IgD-negative memory B cell (primary cell): ENCODE measurements around the gene MSX1. TPM values are rescaled to one million over a fixed set of nuclear protein-coding genes. Genes with fewer than 3 reads are reported as not detected.
A peak's percentile ranks its signal among the peaks of the same experiment; 100 is the strongest.

Experiments
- H3K27ac Mint-ChIP-seq, 3 donors: one replicate each; pipeline ENCODE4 v1.8.0; 2020 to 2022; ENCODE audit warnings: mild to moderate bottlenecking in 3 of 3, mixed read lengths in 3 of 3, moderate library complexity in 1 of 3
- H3K27me3 Mint-ChIP-seq: one replicate; pipeline ENCODE4 v1.8.0; 2021; ENCODE audit warnings: mixed read lengths
- H3K36me3 Mint-ChIP-seq: one replicate; pipeline ENCODE4 v1.8.0; 2020; ENCODE audit warnings: mild to moderate bottlenecking, mixed read lengths
- H3K4me1 Mint-ChIP-seq, 3 donors: one replicate each; pipeline ENCODE4 v1.8.0; 2020 to 2022; ENCODE audit warnings: mixed read lengths in 3 of 3, mild to moderate bottlenecking in 1 of 3
- H3K4me3 Mint-ChIP-seq, 4 donors: one replicate each; pipeline ENCODE4 v1.8.0; 2020 to 2022; ENCODE audit warnings: mild to moderate bottlenecking in 4 of 4, mixed read lengths in 4 of 4, moderate library complexity in 3 of 4
- H3K9me3 Mint-ChIP-seq, 3 donors: one replicate each; pipeline ENCODE4 v1.8.0; 2020 to 2021; ENCODE audit warnings: mixed read lengths in 3 of 3, mild to moderate bottlenecking in 1 of 3
- polyA plus RNA-seq: library from polyadenylated mRNA; unstranded; fragments of 300-500 nt; fragmentation: Illumina TruSeq; gene quantifications from one replicate; pipeline ENCODE4 v1.2.3, GENCODE V29; 2021

Gene MSX1
- polyA plus RNA-seq, 1 donor from 2014 or later, result 0.18 TPM

DNA sequence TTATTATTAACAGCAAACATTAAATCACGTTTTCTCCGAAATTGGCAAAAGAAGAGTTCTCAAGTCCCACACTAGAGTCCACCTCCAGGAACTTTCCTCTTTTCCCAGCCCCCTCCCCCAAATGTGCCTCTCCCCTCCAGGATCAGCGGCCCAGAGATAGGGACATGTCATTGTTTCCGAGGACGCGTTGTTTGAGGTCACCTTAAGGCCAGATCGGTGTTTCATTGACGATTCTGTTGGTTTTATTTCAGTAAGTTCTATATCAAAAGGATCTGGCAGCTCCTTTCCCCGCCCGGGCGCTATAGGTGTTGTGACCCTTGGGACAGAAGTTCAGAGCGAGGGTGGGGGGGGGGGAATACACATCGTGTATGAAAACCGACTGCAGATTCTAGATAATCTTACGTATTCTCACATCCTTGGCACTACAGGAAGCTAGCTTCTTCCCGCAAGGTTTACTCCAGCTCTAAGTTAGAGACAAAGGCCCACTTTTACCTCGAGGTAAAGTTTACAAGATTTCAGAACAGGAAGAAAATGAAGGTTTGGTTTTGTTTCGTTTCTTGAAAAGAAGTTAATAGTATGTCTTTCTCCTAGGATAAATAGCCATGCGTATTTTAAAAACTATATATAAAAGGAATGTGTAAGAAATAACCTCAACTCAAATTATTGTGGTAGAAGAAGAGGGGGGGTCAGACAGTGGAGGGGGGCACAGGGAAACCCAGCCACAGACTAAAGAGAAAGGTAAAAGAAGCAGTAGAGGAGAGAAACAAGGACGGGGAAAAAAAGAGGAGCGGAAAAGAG lies 739 bp upstream of the MSX1 start:
- Mint-ChIP-seq H3K9me3 (peaks cover 0 to 23% (median 0%) of the 10 kb centered on the region in 3 donors), H3K4me3 (peak overlapping the region; percentile 41 to 78 (median 56)), H3K27me3 (peaks cover 63% of the 10 kb centered on the region), H3K27ac (peak overlapping the region; percentile 41 to 95 (median 95)), H3K4me1 (peaks cover 11 to 16% (median 11%) of the 10 kb centered on the region in 3 donors), H3K36me3 (peaks cover 4% of the 10 kb centered on the region)

GRCh38 chr4:4859799-4860599 lies 534 bp downstream of the MSX1 start:
- H3K27ac Mint-ChIP-seq, result peak overlapping the region; percentile 16 to 79 (median 76)
- peaks cover 66% of the 10 kb centered on the region for H3K27me3 Mint-ChIP-seq
- H3K36me3 Mint-ChIP-seq, result peaks cover 2% of the 10 kb centered on the region
- peaks cover 0 to 30% (median 0%) of the 10 kb centered on the region in 3 donors for H3K9me3 Mint-ChIP-seq
- peaks cover 11 to 13% (median 11%) of the 10 kb centered on the region in 3 donors for H3K4me1 Mint-ChIP-seq
- H3K4me3 Mint-ChIP-seq, result peak overlapping the region; percentile 70 to 91 (median 81)

- H3K9me3 Mint-ChIP-seq, result peaks cover 0 to 33% (median 0%) of the 10 kb centered on the region in 3 donors
- peak overlapping the region; percentile 23 to 79 (median 76) for H3K27ac Mint-ChIP-seq
- H3K36me3 Mint-ChIP-seq, result peaks cover 2% of the 10 kb centered on the region
- H3K27me3 Mint-ChIP-seq, result peaks cover 69% of the 10 kb centered on the region
- peak overlapping the region; percentile 70 to 91 (median 81) for H3K4me3 Mint-ChIP-seq
- H3K4me1 Mint-ChIP-seq, result peaks cover 11 to 18% (median 14%) of the 10 kb centered on the region in 3 donors
These were observed 1.3 kb downstream of the MSX1 start for GRCh38 chr4:4860600-4861389.

GRCh38 chr4:4861390-4862018 lies 2.0 kb downstream of the MSX1 start:
- Mint-ChIP-seq H3K27me3 (peaks cover 67% of the 10 kb centered on the region), H3K27ac (peak overlapping the region; percentile 23 to 79 (median 76)), H3K9me3 (peaks cover 0 to 31% (median 0%) of the 10 kb centered on the region in 3 donors), H3K4me3 (peak overlapping the region; percentile 39 to 75 (median 70)), H3K4me1 (peaks cover 11 to 20% (median 13%) of the 10 kb centered on the region in 3 donors), H3K36me3 (peaks cover 2% of the 10 kb centered on the region)

DNA sequence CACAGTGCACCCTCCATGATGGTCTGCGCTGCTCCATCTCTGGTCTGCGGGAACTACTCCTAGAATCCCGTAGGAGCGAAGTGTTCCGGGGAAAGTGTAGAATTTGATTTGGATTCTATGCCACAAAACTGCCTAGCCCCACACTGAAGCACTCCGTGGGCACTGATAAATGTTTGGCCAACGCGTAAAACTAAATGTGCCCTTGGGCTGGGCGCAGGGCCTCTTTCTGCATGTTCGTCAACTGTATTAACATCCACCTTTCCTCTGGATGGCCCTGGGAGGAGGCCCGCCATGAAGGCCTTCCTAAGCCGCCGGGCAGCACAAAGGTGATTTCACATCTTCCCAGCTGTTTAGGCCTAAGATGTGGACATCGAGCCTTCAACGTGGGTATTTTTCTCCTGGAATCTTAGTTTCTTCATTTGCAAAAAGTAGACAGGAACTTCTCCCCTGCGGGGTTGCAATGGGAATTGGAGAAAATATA lies 2.6 kb downstream of the MSX1 start:
- H3K27me3 Mint-ChIP-seq, result peaks cover 69% of the 10 kb centered on the region
- peaks cover 0 to 29% (median 0%) of the 10 kb centered on the region in 3 donors for H3K9me3 Mint-ChIP-seq
- H3K4me1 Mint-ChIP-seq, result peaks cover 9 to 22% (median 13%) of the 10 kb centered on the region in 3 donors
- H3K36me3 Mint-ChIP-seq, result peaks cover under 1% of the 10 kb centered on the region
- H3K27ac Mint-ChIP-seq, result peak overlapping the region; percentile 67 to 92 (median 79)
- peak overlapping the region in 3 of 4 donors; percentile 16 to 70 (median 43) for H3K4me3 Mint-ChIP-seq

DNA sequence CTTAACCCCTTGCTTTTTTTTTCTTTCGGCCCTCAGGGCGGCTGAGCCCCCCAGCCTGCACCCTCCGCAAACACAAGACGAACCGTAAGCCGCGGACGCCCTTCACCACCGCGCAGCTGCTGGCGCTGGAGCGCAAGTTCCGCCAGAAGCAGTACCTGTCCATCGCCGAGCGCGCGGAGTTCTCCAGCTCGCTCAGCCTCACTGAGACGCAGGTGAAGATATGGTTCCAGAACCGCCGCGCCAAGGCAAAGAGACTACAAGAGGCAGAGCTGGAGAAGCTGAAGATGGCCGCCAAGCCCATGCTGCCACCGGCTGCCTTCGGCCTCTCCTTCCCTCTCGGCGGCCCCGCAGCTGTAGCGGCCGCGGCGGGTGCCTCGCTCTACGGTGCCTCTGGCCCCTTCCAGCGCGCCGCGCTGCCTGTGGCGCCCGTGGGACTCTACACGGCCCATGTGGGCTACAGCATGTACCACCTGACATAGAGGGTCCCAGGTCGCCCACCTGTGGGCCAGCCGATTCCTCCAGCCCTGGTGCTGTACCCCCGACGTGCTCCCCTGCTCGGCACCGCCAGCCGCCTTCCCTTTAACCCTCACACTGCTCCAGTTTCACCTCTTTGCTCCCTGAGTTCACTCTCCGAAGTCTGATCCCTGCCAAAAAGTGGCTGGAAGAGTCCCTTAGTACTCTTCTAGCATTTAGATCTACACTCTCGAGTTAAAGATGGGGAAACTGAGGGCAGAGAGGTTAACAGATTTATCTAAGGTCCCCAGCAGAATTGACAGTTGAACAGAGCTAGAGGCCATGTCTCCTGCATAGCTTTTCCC lies 3.4 kb downstream of the MSX1 start:
- Mint-ChIP-seq H3K27ac (peak overlapping the region; percentile 59 to 92 (median 79)), H3K36me3 (no peaks in the 10 kb centered on the region), H3K4me1 (peaks cover 7 to 22% (median 13%) of the 10 kb centered on the region in 3 donors), H3K9me3 (peaks cover 0 to 24% (median 0%) of the 10 kb centered on the region in 3 donors), H3K4me3 (peak overlapping the region in 2 of 4 donors; percentile 43 to 80), H3K27me3 (peaks cover 63% of the 10 kb centered on the region)

DNA sequence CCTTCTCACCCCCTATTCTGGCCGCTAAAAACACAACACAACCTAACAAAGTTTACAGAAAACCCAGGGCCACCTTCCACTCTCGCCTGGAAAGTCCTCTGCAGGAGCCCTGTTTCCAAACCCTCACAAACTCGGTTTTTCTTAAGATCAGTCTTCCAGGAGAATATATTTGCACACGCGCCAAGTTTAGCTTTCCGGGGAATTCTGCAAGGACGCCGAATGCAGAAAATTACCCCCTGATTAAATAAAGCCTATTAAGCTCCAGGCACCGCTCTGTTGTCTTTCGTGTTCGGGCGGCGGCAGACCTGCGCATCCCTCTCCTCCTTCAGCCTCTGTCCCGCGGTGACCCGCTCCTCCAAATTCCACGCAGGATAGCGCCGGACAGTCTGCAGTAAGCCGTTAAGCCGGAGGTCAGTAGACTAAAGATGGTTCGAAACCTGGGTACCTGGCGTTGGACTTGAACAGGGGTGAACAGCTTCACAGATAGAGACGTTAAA lies 5.0 kb downstream of the MSX1 start:
- Mint-ChIP-seq H3K4me1 (peaks cover 7 to 18% (median 10%) of the 10 kb centered on the region in 3 donors), H3K4me3 (peak overlapping the region in 2 of 4 donors; percentile 65 to 68), H3K9me3 (peaks cover 0 to 18% (median 0%) of the 10 kb centered on the region in 3 donors), H3K36me3 (no peaks in the 10 kb centered on the region), H3K27me3 (peaks cover 59% of the 10 kb centered on the region), H3K27ac (peak overlapping the region; percentile 63 to 96 (median 95))

DNA sequence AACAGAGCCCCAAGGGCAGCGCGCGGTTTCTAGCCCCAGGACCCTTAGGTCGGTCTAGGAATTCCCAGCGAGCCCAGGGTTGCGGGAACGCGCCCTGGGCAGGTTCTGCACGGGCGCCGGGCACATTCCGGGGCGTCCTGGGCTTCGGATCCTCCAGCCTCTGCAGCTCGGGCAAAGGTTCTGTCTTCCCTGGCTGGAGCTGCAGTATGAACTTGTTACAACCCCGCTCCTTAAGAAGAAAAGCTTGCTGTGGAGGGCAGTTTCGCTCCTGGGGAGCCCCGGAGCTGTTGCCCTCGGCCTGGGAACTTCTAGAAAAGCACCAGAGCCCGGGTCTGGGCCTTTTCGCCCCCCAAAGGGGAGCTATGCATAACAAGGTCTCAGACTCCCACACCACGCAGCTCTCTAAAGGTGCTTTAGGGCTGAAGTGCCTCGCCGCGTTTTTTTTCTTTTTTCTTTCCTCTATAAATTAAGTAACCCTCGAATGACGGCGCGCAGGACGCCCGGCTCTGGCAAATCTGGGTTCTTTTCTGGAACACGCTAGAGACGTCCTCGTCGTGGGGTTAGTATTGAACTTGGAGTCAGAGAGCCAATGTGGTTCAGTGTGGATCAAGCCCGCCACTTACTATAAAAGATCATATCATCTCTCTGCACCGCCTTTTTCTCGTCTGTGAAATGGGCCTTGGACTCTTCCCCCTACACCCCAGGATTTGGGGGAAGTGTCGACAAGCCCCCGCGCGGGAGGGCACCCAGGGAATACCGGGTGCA lies 5.7 kb downstream of the MSX1 start:
- H3K27ac Mint-ChIP-seq, result peak overlapping the region; percentile 86 to 96 (median 95)
- peaks cover 66% of the 10 kb centered on the region for H3K27me3 Mint-ChIP-seq
- no peaks in the 10 kb centered on the region for H3K36me3 Mint-ChIP-seq
- H3K9me3 Mint-ChIP-seq, result peaks cover 0 to 18% (median 0%) of the 10 kb centered on the region in 3 donors
- H3K4me3 Mint-ChIP-seq, result peak overlapping the region in 3 of 4 donors; percentile 47 to 68 (median 65)
- H3K4me1 Mint-ChIP-seq, result peaks cover 7 to 18% (median 11%) of the 10 kb centered on the region in 3 donors

DNA sequence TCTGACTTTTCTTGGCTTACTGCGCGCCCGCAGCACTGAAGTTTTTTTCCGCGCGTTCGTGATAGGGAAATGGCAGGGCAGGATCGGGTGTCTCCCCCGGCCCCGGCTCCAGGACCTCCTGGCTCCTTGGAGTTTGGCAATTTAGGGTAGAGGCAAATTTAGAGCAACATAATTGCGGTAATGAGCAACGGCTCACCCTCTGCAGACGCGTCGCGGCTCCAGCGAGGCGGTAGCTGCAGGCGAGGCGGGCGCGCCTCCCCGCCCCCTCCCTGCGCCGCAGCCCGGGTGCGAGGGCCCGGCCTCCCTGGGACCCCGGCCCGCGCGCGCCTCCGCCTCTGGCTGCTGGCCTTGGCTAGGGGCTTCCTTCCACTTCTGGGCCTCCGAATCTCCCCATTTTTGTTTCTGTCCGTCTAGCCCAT lies 6.2 kb downstream of the MSX1 start:
- Mint-ChIP-seq H3K27ac (peak overlapping the region; percentile 86 to 96 (median 95)), H3K36me3 (no peaks in the 10 kb centered on the region), H3K27me3 (peaks cover 68% of the 10 kb centered on the region), H3K4me3 (peak overlapping the region in 3 of 4 donors; percentile 47 to 65 (median 63)), H3K4me1 (peaks cover 5 to 14% (median 9%) of the 10 kb centered on the region in 3 donors), H3K9me3 (peaks cover 0 to 18% (median 2%) of the 10 kb centered on the region in 3 donors)

- H3K4me3 Mint-ChIP-seq, result peak overlapping the region in 3 of 4 donors; percentile 63 to 78 (median 76)
- peaks cover 0 to 21% (median 2%) of the 10 kb centered on the region in 3 donors for H3K9me3 Mint-ChIP-seq
These were observed 6.8 kb downstream of the MSX1 start for GRCh38 chr4:4866124-4866865.

GRCh38 chr4:4866866-4867374 lies 7.5 kb downstream of the MSX1 start:
- peaks cover 66% of the 10 kb centered on the region for H3K27me3 Mint-ChIP-seq
- no peaks in the 10 kb centered on the region for H3K36me3 Mint-ChIP-seq
- peak overlapping the region; percentile 53 to 96 (median 85) for H3K27ac Mint-ChIP-seq
- peaks cover 5 to 13% (median 10%) of the 10 kb centered on the region in 3 donors for H3K4me1 Mint-ChIP-seq
- H3K9me3 Mint-ChIP-seq, result peaks cover 0 to 22% (median 2%) of the 10 kb centered on the region in 3 donors
- peak overlapping the region in 3 of 4 donors; percentile 63 to 78 (median 76) for H3K4me3 Mint-ChIP-seq

More at GRCh38 chr4:4866124-4866865, 6.8 kb downstream of the MSX1 start:
- peak overlapping the region; percentile 85 to 96 (median 85) for H3K27ac Mint-ChIP-seq
- no peaks in the 10 kb centered on the region for H3K36me3 Mint-ChIP-seq
- H3K4me1 Mint-ChIP-seq, result peaks cover 5 to 13% (median 10%) of the 10 kb centered on the region in 3 donors
- H3K27me3 Mint-ChIP-seq, result peaks cover 68% of the 10 kb centered on the region
